ENCODE measurements around the gene RHBDL1. TPM values are rescaled to one million over a fixed set of nuclear protein-coding genes. Genes with fewer than 3 reads are reported as not detected.

RHBDL1 gene
- total RNA-seq, 1 experiment from 2014 or later: 3.6 TPM

GRCh38 chr16:658679-659571, 16.5 kb upstream of the RHBDL1 start:
- H3K4me1 ChIP-seq (ENCODE audit: low read length): peaks cover 13% of the 10 kb centered on the region
- no peak overlapping the region for H3K27ac ChIP-seq (ENCODE audit: low read length)
- H3K9ac ChIP-seq (ENCODE audit: low read length): no peak overlapping the region
- H2AFZ ChIP-seq (ENCODE audit: low read length): no peak overlapping the region
- H3K9me3 ChIP-seq (ENCODE audit: low read length): no peaks in the 10 kb centered on the region
- H3K9me2 ChIP-seq (replicated peaks; ENCODE audit: insufficient read depth, low read length): no peaks in the 10 kb centered on the region
- no peak overlapping the region for H3K4me3 ChIP-seq (ENCODE audit: low read length)
- no peaks in the 10 kb centered on the region for H3K27me3 ChIP-seq (ENCODE audit: low read length)
- H3K36me3 ChIP-seq (ENCODE audit: insufficient read depth, low read length): no peaks in the 10 kb centered on the region; the same call in 1 of the 2 replicates
- H4K20me1 ChIP-seq (ENCODE audit: insufficient read depth, low read depth, low read length): no peaks in the 10 kb centered on the region
- H3K4me2 ChIP-seq (ENCODE audit: low read depth, low read length, poor library complexity, severe bottlenecking): no peak overlapping the region
- DNase-seq: peak; percentile 37
- 0 out of 2 replicates have a peak, but pooled peaks cover 3% of the 10 kb centered on the region for H3K79me2 ChIP-seq (ENCODE audit: low read length)

GRCh38 chr16:659618-660017, 15.9 kb upstream of the RHBDL1 start:
- H2AFZ ChIP-seq (ENCODE audit: low read length): no peak overlapping the region
- H3K4me1 ChIP-seq (ENCODE audit: low read length): peaks cover 13% of the 10 kb centered on the region
- no peaks in the 10 kb centered on the region for H3K9me3 ChIP-seq (ENCODE audit: low read length)
- DNase-seq: no peak
- no peak overlapping the region for H3K27ac ChIP-seq (ENCODE audit: low read length)
- H3K4me2 ChIP-seq (ENCODE audit: low read depth, low read length, poor library complexity, severe bottlenecking): no peak overlapping the region
- no peak overlapping the region for H3K4me3 ChIP-seq (ENCODE audit: low read length)
- no peaks in the 10 kb centered on the region for H3K27me3 ChIP-seq (ENCODE audit: low read length)
- no peaks in the 10 kb centered on the region for H4K20me1 ChIP-seq (ENCODE audit: insufficient read depth, low read depth, low read length)
- H3K79me2 ChIP-seq (ENCODE audit: low read length): 0 out of 2 replicates have a peak, but pooled peaks cover 3% of the 10 kb centered on the region
- no peaks in the 10 kb centered on the region; the same call in 1 of the 2 replicates for H3K36me3 ChIP-seq (ENCODE audit: insufficient read depth, low read length)
- H3K9me2 ChIP-seq (replicated peaks; ENCODE audit: insufficient read depth, low read length): no peaks in the 10 kb centered on the region
- H3K9ac ChIP-seq (ENCODE audit: low read length): no peak overlapping the region

- Histone ChIP-seq H4K20me1 (ENCODE audit: insufficient read depth, low read depth, low read length) (no peaks in the 10 kb centered on the region), H3K9me3 (ENCODE audit: low read length) (no peaks in the 10 kb centered on the region), H3K9me2 (replicated peaks; ENCODE audit: insufficient read depth, low read length) (no peaks in the 10 kb centered on the region), H2AFZ (ENCODE audit: low read length) (no peak overlapping the region), H3K4me2 (ENCODE audit: low read depth, low read length, poor library complexity, severe bottlenecking) (peak overlapping the region; percentile 40), H3K27me3 (ENCODE audit: low read length) (no peaks in the 10 kb centered on the region), H3K9ac (ENCODE audit: low read length) (peak overlapping the region; percentile 37), H3K79me2 (ENCODE audit: low read length) (0 out of 2 replicates have a peak, but pooled peaks cover 3% of the 10 kb centered on the region), H3K4me1 (ENCODE audit: low read length) (peaks cover 13% of the 10 kb centered on the region), H3K27ac (ENCODE audit: low read length) (peak overlapping the region; percentile 22), H3K4me3 (ENCODE audit: low read length) (no peak overlapping the region), H3K36me3 (ENCODE audit: insufficient read depth, low read length) (no peaks in the 10 kb centered on the region; the same call in 1 of the 2 replicates)
- DNase-seq: no peak
Measured at GRCh38 chr16:660132-660458, 15.4 kb upstream of the RHBDL1 start.

- Histone ChIP-seq H3K4me2 (ENCODE audit: low read depth, low read length, poor library complexity, severe bottlenecking) (peak overlapping the region; percentile 50), H4K20me1 (ENCODE audit: insufficient read depth, low read depth, low read length) (no peaks in the 10 kb centered on the region), H3K9me3 (ENCODE audit: low read length) (no peaks in the 10 kb centered on the region), H3K9me2 (replicated peaks; ENCODE audit: insufficient read depth, low read length) (no peaks in the 10 kb centered on the region), H3K36me3 (ENCODE audit: insufficient read depth, low read length) (no peaks in the 10 kb centered on the region; the same call in 1 of the 2 replicates), H3K4me3 (ENCODE audit: low read length) (peak overlapping the region; percentile 28; the same call in 1 of the 2 replicates), H2AFZ (ENCODE audit: low read length) (no peak overlapping the region), H3K27ac (ENCODE audit: low read length) (peak overlapping the region; percentile 22), H3K9ac (ENCODE audit: low read length) (peak overlapping the region; percentile 60), H3K27me3 (ENCODE audit: low read length) (no peaks in the 10 kb centered on the region), H3K79me2 (ENCODE audit: low read length) (0 out of 2 replicates have a peak, but pooled peaks cover 3% of the 10 kb centered on the region), H3K4me1 (ENCODE audit: low read length) (peaks cover 13% of the 10 kb centered on the region)
- peak; percentile 95 for DNase-seq
Measured at GRCh38 chr16:660459-661183, 14.8 kb upstream of the RHBDL1 start.

GRCh38 chr16:661184-661821, 14.2 kb upstream of the RHBDL1 start:
- Histone ChIP-seq H3K9ac (ENCODE audit: low read length) (peak overlapping the region; percentile 60), H3K9me3 (ENCODE audit: low read length) (no peaks in the 10 kb centered on the region), H2AFZ (ENCODE audit: low read length) (no peak overlapping the region), H4K20me1 (ENCODE audit: insufficient read depth, low read depth, low read length) (no peaks in the 10 kb centered on the region), H3K27ac (ENCODE audit: low read length) (no peak overlapping the region), H3K4me3 (ENCODE audit: low read length) (peak overlapping the region; percentile 28; the same call in 1 of the 2 replicates), H3K36me3 (ENCODE audit: insufficient read depth, low read length) (no peaks in the 10 kb centered on the region; the same call in 1 of the 2 replicates), H3K4me2 (ENCODE audit: low read depth, low read length, poor library complexity, severe bottlenecking) (peak overlapping the region; percentile 50), H3K9me2 (replicated peaks; ENCODE audit: insufficient read depth, low read length) (no peaks in the 10 kb centered on the region), H3K4me1 (ENCODE audit: low read length) (peaks cover 13% of the 10 kb centered on the region), H3K27me3 (ENCODE audit: low read length) (no peaks in the 10 kb centered on the region), H3K79me2 (ENCODE audit: low read length) (0 out of 2 replicates have a peak, but pooled peaks cover 3% of the 10 kb centered on the region)
- no peak for DNase-seq

GRCh38 chr16:662095-662494, 13.4 kb upstream of the RHBDL1 start:
- Histone ChIP-seq H3K79me2 (ENCODE audit: low read length) (0 out of 2 replicates have a peak, but pooled peaks cover 3% of the 10 kb centered on the region), H3K4me1 (ENCODE audit: low read length) (peaks cover 13% of the 10 kb centered on the region), H2AFZ (ENCODE audit: low read length) (no peak overlapping the region), H3K9ac (ENCODE audit: low read length) (no peak overlapping the region), H3K36me3 (ENCODE audit: insufficient read depth, low read length) (no peaks in the 10 kb centered on the region; the same call in 1 of the 2 replicates), H3K9me3 (ENCODE audit: low read length) (no peaks in the 10 kb centered on the region), H3K4me3 (ENCODE audit: low read length) (no peak overlapping the region), H3K27ac (ENCODE audit: low read length) (no peak overlapping the region), H4K20me1 (ENCODE audit: insufficient read depth, low read depth, low read length) (no peaks in the 10 kb centered on the region), H3K9me2 (replicated peaks; ENCODE audit: insufficient read depth, low read length) (no peaks in the 10 kb centered on the region), H3K4me2 (ENCODE audit: low read depth, low read length, poor library complexity, severe bottlenecking) (no peak overlapping the region), H3K27me3 (ENCODE audit: low read length) (no peaks in the 10 kb centered on the region)
- no peak for DNase-seq

- H3K27me3 ChIP-seq (ENCODE audit: low read length): no peaks in the 10 kb centered on the region
- H3K9me3 ChIP-seq (ENCODE audit: low read length): no peaks in the 10 kb centered on the region
- no peaks in the 10 kb centered on the region for H4K20me1 ChIP-seq (ENCODE audit: insufficient read depth, low read depth, low read length)
- peaks cover 13% of the 10 kb centered on the region for H3K4me1 ChIP-seq (ENCODE audit: low read length)
- no peaks in the 10 kb centered on the region for H3K9me2 ChIP-seq (replicated peaks; ENCODE audit: insufficient read depth, low read length)
- DNase-seq: no peak
- no peak overlapping the region for H3K27ac ChIP-seq (ENCODE audit: low read length)
- no peak overlapping the region for H2AFZ ChIP-seq (ENCODE audit: low read length)
- H3K36me3 ChIP-seq (ENCODE audit: insufficient read depth, low read length): no peaks in the 10 kb centered on the region; the same call in 1 of the 2 replicates
- no peak overlapping the region for H3K4me2 ChIP-seq (ENCODE audit: low read depth, low read length, poor library complexity, severe bottlenecking)
- H3K4me3 ChIP-seq (ENCODE audit: low read length): no peak overlapping the region
- H3K9ac ChIP-seq (ENCODE audit: low read length): no peak overlapping the region
- 0 out of 2 replicates have a peak, but pooled peaks cover 3% of the 10 kb centered on the region for H3K79me2 ChIP-seq (ENCODE audit: low read length)
Measured at GRCh38 chr16:662597-662996, 12.9 kb upstream of the RHBDL1 start.
